Stimulated activated CD8-positive, alpha-beta memory T cell treated with anti-CD3 and anti-CD28 coated beads, Interleukin-4, amount 100 ng/mL, for 48 hours (primary cell): ENCODE data around the gene LILRB4.
"Not testable (repeated sequence)": the region's sequence is repeated elsewhere in the genome, so short reads cannot be mapped to it uniquely, and the experiment has no call there.

Source experiments
- DNase-seq: peaks from one replicate; pipeline ENCODE4 v3.0.0-alpha.2; 2020

LILRB4 gene

DNA sequence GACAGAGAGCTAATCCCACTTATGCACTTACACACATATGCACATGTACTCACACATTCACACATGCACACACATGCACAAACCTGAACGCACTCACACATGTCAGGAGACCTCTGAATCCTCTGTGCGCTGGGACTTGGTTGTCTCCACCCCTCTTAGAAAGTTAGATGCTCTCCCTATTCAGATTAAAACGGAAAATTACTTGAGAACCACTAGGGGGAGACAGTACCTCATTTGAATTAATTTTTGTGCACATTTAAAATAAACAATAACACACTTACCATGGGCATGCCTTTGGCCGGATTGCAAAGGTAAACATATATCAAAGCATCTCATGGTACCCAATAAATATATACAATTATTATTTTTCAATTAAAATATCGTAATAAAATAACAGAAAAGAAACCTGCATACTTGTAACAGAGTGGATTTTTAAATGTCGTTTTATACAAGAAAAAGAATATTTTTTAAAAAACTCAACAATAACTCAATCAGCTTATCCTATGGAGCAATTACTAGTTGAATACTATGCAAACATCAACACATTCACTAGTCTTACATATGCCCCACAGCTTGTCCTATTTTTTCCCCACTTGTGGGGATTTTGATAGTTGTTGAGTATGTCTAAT lies 9.5 kb upstream of the LILRB4 start:
- DNase-seq, result no peak

GRCh38 chr19:54654447-54655321 lies 8.1 kb upstream of the LILRB4 start:
- DNase-seq, result no peak

GRCh38 chr19:54659300-54659699 lies 3.5 kb upstream of the LILRB4 start:
- no peak for DNase-seq

DNA sequence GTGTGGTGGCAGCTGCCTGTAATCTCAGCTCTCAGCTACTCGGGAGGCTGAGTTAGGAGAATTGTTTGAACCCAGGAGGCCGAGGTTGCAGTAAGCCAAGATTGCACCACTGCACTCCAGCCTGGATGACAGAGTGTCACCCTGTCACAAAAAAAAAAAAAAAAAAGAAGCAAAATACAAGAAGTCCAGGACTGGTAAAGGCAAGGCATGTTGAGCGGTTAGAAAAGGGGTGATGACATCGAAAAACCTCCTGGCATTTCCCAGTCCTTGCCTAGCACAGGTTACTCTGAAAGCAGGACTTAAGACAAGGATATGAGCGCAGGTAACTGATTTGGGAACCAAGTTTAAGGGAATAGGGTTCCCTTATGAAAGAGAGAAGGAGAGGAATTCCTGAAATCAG lies 2.5 kb upstream of the LILRB4 start:
- DNase-seq, result no peak

GRCh38 chr19:54660964-54661363 lies 1.8 kb upstream of the LILRB4 start:
- no peak for DNase-seq

GRCh38 chr19:54661846-54662481 lies 821 bp upstream of the LILRB4 start:
- no peak for DNase-seq

- DNase-seq, result no peak
These were observed 2.7 kb downstream of the LILRB4 start for GRCh38 chr19:54665530-54665929.

GRCh38 chr19:54667217-54667616 lies 4.4 kb downstream of the LILRB4 start:
- DNase-seq, result no peak

- DNase-seq, result no peak
These were observed 5.6 kb downstream of the LILRB4 start for GRCh38 chr19:54668353-54668752.

- DNase-seq, result no peak
These were observed 8.0 kb downstream of the LILRB4 start for GRCh38 chr19:54670576-54671357.

- DNase-seq, result no peak
These were observed 10.4 kb downstream of the LILRB4 start for GRCh38 chr19:54673222-54673621.

DNA sequence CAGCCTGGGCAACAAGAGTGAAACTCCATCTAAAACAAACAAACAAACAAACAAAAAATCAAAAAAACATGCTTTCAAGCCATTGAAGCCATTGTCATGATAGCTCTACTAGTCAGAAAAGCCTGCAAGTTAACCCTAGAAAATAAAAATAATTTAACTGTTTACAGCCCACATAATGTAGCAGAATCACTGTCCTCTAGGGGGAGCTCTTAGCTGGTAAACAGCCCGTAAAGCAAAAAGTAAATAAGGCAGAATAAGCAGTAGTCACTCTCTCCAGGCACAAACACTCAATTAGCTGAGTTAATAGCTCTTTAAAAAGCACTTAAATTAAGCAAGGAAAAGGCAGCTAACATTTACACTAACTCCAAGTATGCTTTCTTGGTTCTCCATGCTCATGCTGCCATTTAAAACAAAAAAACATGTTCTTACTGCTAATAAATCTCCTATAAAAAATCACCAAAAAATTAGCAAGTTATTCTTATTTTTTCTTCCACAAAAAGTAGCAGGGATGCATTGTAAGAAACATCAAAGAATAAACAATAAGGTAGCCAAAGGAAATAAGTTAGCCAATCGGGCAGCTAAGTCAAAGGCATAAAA lies 11.3 kb downstream of the LILRB4 start:
- no peak for DNase-seq

DNA sequence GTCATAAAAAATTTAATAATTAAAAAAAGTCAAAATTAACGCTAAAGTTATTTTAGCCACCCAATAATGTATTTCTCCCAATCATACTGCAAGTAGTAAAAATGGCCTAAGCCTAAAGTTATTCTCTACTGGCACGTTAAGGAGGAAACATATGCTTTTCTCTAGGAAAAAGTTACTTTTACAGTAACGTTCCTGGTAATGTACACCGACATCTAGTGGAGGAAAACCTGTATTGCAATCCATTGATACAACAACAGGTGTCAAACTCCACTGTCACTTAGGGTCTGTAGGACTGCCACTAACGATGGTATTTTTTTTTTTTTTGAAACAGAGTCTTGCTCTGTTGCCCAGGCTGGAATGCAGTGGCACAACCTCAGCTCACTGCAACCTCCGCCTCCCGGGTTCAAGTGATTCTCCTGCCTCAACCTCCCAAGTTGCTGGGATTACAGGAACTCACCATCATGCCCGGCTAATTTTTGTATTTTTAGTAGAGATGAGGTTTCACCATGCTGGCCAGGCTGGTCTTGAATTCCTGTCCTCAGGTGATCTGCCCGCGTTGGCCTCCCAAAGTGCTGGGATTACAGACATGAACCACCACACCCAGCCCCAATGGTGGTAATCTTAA lies 13.5 kb downstream of the LILRB4 start:
- not testable (repeated sequence) for DNase-seq

- no peak for DNase-seq
These were observed 14.4 kb downstream of the LILRB4 start for GRCh38 chr19:54677217-54677616.

DNA sequence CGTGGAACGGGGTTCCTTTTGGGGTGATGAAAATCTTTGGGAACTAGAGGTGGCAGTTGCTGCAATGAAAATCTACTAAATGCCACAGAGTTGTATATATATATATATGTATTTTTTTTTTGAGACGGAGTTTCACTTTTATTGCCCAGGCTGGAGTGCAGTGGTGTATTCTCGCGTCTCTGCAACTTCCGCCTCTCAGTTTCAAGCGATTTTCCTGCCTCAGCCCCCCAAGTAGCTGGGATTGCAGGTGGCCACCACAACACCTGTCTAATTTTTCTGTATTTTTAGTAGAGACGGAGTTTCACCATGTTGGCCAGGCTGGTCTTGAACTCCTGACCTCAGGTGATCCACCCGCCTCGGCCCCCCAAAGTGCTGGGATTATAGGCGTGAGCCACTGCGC lies 18.8 kb downstream of the LILRB4 start:
- DNase-seq, result not testable (repeated sequence)

DNA sequence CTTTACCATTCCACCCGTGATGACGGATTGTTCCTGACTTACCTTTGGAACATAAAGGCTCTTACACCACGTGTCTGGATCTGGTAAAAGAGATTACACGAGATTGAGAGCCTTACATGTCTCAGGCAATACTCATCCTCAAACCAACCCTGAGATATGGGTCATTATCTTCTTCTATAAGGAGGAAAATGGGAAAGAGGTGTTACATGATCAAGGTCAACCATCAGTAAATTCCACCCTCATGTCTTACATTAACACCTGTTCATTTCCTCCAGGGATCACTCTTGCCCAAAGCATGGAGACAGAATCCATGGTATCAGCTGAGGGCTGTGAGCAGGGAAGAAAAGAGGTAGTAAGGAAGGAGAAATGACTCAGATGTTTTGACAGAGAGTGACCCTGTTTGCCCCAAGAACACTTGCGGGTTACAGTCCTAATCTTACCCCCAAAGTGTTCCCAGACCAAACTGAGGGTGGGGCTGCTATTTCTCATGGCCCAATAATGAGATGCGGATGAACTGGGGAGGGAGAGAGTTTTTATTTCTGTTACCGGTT lies 19.6 kb downstream of the LILRB4 start:
- DNase-seq, result no peak

DNA sequence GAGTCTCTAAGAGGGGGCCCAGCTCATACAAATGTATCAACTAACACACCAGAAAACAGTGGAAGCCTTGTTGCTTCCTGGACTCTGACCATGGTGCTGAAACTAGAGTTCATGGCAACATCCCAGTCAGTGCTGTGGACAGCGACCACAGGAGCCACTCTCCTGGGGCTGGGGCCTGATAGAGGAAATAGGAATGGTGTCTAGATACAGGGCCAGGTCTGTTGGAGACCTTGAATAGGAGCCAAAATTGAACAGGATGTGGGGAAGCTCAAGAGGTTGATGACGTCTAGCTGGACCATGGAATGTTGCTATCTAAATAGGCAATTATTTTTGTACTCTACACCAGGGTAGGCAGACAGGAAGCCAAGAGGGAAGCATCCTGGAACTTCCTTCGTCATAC lies 21.7 kb downstream of the LILRB4 start:
- DNase-seq, result no peak

DNA sequence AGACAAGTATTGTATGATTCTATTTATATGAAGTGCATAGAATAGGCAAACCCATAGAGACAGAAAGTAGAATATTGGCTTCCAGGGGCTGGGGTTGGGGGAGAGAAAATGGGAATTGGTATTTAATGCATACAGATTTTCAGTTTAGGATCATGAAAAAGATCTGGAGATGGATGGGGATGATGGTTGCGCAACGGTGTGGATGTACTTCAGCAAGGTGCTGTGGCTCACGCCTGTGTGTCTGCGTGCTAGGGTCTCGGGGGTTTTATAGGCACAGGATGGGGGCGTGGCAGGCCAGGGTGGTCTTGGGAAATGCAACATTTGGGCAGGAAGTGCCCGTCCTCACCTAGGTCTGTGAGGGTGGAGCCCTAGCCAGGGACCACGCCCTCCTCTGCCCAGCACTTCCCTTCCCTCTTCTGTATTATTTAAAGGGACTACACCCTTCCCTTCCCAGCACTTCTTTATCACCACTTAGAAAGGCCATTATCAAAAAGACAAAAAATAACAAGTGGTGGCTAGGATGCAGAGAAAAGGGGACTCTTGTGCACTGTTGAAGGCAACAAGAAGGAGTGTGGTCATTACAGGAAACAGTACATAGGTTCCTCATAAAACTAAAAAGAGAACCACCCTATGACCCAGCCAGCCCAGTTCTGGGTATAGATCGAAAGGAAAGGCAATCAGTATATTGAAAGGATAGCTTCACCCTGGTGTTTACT lies 29.0 kb downstream of the LILRB4 start:
- no peak for DNase-seq

DNA sequence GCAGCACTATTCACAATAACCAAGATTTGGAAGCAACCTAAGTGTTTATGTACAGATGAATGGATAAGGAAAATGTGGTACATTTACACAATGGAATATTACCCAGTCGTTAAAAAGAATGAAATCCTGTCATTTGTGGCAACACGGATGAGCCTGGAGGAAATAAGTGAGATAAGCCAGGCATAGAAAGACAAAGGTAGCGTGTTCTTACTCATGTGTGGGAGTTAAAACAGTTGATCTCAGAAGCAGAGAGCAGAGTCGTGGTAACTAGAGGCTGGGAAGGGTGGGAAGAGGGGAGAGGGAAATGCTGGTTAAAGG lies 29.5 kb downstream of the LILRB4 start:
- DNase-seq, result no peak

DNA sequence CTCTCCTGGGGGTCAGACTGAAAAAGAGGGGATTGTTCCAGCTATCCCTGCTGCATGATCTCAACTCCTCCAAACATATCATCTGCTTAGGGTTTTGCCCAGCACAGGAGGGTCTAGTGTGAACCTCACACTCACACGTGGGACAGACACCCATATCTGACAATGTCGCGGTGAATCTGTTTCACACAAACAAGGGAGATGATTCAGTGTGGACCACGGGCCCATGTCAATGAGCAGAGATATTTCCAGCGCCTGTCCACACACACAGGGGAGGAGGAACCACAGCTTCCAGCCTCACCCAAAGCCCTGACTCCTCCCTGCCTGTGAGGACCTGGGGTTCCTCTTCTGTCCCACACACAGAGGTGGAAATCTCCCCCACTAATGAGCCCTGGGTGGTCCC lies 31.9 kb downstream of the LILRB4 start:
- DNase-seq, result no peak

GRCh38 chr19:54696117-54696548 lies 33.3 kb downstream of the LILRB4 start:
- no peak for DNase-seq
